Fibroblast of skin of right biceps (primary cell): ENCODE data around the gene RETREG1.
"Not testable (repeated sequence)": the region's sequence is repeated elsewhere in the genome, so short reads cannot be mapped to it uniquely, and the experiment has no call there.

ENCODE experiments used
- DNase-seq: peaks from one replicate; pipeline ENCODE4 v3.0.0-alpha.2; 2013

Gene RETREG1

GRCh38 chr5:16550316-16550952 lies 66.4 kb downstream of the RETREG1 start:
- DNase-seq: peak; percentile 37

DNA sequence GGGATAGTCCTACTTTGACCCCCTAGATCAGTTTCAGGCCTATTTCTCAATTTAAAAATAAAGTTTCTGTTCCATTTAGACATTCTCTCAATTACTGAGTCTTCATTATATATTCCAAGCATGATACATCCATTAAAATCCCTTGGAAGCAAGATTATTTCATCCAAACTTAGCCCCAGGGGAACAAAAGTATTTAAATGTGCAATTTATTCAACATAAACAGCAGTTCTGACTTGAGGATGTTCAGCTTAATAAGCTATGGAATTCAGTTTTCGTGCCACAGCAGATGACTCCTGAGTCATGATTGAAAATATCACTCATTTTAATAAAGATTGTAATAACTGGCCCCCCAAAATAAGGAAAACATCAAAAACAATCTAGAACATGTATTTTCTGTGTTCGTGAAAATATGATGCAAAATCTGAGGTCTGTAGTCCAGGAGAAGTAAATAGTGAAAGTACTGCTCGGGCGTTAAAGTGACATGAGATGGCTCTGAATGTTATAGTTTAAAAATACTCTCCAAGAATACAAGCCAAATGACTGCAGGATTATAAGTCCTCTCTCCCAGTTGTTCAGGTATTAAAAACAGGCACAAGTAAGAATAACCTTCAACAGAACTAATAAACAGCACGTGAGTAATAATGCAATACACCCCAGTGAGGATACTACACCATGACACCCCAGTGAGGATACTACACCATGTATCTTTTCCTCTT lies 67.1 kb downstream of the RETREG1 start:
- peak; percentile 79 for DNase-seq

- DNase-seq: no peak
Observed at GRCh38 chr5:16548812-16549211, 68.0 kb downstream of the RETREG1 start.

GRCh38 chr5:16548115-16548514 lies 68.7 kb downstream of the RETREG1 start:
- DNase-seq: no peak

DNA sequence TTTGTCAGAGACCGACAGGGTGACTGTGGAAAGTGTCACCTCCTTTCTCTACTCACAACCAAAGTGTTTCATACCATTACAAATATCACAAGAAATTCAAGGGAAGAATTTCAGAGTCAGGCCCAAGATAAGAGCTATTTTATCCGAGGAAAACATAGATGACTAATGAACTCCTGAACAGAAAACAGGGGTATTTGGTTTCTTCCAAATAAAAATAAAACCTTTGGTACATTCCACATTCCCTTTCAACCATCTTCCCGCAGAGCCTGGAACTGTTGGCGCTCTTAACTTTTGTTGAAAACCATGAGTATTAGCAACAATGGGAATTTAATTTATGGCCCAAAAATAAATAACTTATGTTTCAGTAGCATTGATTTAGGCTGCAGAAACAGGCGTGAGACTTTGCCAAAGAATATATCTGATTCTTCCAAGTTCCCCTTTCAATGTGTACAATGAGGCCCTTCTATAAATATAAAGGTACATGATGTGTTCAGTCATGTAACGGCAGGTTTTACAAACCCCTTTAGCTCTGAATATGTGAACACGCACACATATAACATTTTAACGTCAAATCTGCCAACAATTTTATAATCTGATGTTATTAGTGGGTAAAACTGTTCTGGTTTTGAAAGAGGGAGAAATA lies 69.5 kb downstream of the RETREG1 start:
- peak; percentile 22 for DNase-seq

GRCh38 chr5:16546732-16547131 lies 70.1 kb downstream of the RETREG1 start:
- no peak for DNase-seq

- DNase-seq: peak; percentile 33
Observed at GRCh38 chr5:16544607-16545374, 72.0 kb downstream of the RETREG1 start.

GRCh38 chr5:16543206-16543605 lies 73.6 kb downstream of the RETREG1 start:
- DNase-seq: peak; percentile 64

DNA sequence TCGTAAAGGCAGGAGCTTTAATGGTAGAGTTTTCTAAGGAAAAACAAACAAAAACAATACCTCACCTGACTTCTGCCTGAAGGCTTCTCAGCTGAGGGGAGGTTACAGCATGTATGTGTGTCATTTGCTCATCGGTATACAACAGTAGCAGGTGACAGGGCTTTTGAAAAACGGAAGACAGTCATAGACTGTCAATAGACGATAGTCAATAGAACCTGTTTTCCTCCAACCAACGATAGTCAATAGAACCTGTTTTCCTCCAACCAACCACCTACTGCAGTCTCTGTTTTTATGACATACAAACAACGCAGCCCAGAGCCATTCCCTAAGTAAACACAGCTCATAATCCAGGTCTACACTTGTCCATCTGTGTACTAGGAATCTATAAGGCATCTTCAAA lies 74.6 kb downstream of the RETREG1 start:
- DNase-seq: no peak

DNA sequence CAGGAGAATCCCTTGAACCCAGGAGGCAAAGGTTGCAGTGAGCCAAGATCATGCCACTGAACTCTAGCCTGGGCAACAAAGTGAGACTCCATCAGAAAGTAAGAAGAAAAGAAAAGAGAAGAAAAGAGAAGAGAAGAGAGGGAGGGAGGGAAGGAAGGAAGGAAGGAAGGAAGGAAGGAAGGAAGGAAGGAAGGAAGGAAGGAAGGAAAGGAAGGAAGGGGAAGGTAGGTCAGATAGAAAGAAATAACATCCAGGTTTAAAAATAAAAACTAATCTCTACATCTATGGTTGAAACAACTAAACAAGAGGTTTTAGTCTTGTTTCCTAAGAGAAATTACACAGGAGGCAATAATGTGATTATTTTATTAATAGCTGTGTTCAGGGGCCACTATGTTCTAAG lies 75.2 kb downstream of the RETREG1 start:
- not testable (repeated sequence) for DNase-seq

DNA sequence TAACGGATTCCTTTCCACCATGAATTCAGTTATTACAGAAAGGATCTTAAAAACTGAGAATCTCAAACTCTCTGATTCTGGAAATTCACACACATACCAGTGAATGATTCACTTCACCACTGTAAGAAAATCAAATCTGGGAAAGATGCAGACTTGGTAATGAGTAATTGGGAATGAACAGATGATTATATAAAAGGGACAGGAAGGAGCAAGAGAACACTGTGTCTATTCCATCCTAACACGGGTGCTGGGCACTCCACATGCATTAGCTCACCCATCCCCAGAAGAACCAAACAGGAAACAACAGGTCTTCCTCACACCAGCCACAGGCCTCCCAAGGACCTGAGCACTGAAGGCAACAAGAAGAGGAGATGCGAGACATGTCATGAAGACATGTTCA lies 76.4 kb downstream of the RETREG1 start:
- peak; percentile 85 for DNase-seq

- peak; percentile 87 for DNase-seq
Observed at GRCh38 chr5:16539169-16539666, 77.6 kb downstream of the RETREG1 start.

- DNase-seq: no peak
Observed at GRCh38 chr5:16538006-16538405, 78.8 kb downstream of the RETREG1 start.

DNA sequence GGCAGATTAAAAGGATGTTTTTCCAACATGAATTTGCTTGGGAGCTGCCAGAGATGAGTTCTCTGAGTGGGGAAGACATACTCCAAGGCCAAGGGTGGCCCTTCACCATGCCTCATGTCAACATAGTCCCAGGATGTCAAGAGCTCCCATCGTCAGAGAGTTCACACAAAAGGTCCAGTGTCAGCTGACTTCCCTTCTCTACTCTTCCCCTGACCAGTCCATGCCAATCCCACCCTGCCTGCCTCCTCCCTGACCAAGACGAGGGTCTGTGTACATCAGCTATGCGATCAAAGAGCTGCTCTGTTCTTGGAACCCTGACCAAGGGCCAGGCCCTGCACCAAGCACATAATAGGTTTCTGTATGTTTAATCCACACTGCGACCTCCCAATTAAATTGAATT lies 80.0 kb downstream of the RETREG1 start:
- no peak for DNase-seq

DNA sequence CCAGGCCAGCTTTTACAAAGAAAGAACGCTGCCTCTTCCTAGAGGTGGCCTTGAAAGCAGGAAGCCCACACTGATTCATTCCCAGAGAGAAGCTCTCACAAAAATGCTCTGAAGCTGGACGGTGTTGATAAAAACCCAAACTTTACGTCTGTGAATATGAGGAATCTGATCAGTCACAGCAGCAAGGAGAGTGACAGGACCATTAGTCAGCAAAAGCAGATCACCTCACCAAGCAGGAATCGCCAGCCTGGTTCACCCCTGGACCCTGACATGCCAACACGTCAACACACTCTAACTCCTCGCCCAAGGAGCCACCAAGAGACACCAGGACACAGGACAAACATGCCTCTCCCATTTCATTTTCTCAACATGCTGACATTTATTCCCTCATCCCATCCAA lies 80.6 kb downstream of the RETREG1 start:
- peak; percentile 70 for DNase-seq

- no peak for DNase-seq
Observed at GRCh38 chr5:16534280-16534679, 82.5 kb downstream of the RETREG1 start.

GRCh38 chr5:16531063-16531648 lies 85.6 kb downstream of the RETREG1 start:
- no peak for DNase-seq

DNA sequence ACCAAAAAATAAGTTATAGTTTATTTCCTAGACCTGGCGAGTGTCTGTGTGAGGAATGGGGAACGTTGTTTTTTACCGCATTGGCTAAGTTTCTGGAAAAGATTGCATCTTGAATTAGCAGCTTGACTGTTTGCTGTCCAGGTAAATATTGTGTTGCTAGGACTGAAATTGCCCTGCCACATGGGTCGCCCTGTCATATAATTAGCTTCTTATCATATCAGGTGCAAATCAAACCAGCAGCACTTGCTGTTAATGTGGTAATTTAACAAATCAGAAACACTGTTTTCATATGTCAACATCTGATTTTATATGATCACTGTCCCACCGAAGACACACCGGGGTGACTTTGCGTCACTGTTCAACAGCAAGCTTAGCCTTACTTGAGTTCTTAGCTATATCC lies 87.5 kb downstream of the RETREG1 start:
- no peak for DNase-seq

DNA sequence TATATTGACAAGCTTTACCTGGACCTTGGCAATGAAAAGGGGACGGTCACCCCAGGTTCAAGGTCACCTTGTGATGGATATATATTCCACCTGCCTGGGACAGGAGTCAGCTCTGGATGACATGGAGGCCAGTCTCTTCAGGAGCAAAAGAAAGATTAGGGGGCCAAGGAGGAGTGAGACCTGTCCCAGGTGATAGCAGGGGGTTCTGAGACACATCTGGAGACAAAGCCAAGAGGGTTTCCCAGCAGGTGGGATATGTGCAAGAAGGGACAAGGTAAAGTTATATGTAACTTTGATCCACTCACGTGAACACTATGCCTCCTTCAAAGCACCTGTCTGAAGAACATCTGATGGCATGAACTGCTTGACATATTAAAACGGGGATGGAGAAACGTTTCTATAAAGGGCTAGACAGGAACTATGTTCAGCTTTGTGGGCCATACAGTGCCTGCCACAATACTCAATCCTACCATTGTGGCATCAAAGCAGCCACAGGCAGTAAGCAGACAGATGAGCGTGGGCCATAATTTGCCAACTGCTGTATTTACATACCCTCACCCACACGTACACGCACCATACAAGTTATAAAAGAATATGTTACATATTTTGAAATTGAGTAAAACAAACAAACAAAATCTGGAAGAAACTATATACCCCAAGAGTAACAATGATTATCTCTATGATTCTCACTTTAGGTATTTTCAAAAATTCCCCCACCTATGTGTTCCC lies 88.3 kb downstream of the RETREG1 start:
- DNase-seq: no peak

GRCh38 chr5:16525651-16526050 lies 91.1 kb downstream of the RETREG1 start:
- DNase-seq: no peak

DNA sequence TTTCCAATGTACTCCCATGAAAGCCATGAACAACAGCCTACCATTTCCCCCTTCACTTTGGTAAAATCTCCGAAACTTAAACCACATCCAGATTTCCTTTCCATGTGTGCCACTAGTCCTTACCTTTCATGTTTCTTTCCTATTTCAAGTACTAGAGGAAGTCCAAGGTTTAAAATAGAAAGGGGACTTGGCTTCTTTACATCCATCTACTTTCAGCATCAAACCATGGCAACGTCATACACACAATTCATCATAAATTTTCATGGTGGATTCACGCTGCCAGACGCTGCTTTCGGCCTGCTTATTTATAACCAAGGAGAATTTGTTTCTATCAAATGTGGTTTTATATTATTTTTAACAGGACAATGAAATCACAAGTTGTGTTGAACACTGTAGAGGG lies 92.5 kb downstream of the RETREG1 start:
- no peak for DNase-seq
